Osteoblast (primary cell): Measurements from ENCODE around the gene ABHD17B. TPM values are rescaled to one million over a fixed set of nuclear protein-coding genes. Genes with fewer than 3 reads are reported as not detected.

Source experiments
- DNase-seq: peaks from one replicate; pipeline ENCODE4 v3.0.0; 2011; ENCODE audit warnings: low spot score, mixed read lengths; ENCODE audit not compliant: insufficient read length; ENCODE audit errors: missing footprints
- H2AFZ ChIP-seq: 2 replicates; pipeline ENCODE4 v1.6.0; 2011; ENCODE audit warnings: mild to moderate bottlenecking, low read length
- H3K27ac ChIP-seq: 2 replicates; pipeline ENCODE4 v1.5.1; 2011; ENCODE audit warnings: mild to moderate bottlenecking, low read depth, low read length, moderate library complexity
- H3K27me3 ChIP-seq: 2 replicates; pipeline ENCODE4 v1.6.0; 2012; ENCODE audit warnings: mild to moderate bottlenecking, control low read depth, inconsistent platforms, low read length, moderate library complexity; ENCODE audit not compliant: insufficient read depth
- H3K36me3 ChIP-seq: 2 replicates; pipeline ENCODE4 v1.5.1; 2011; ENCODE audit warnings: mild to moderate bottlenecking, low read length, control low read depth, moderate library complexity; ENCODE audit not compliant: insufficient read depth
- H3K4me1 ChIP-seq: 2 replicates; pipeline ENCODE4 v1.5.1; 2011; ENCODE audit warnings: mild to moderate bottlenecking, low read length, control low read depth, moderate library complexity; ENCODE audit not compliant: insufficient read depth
- H3K4me2 ChIP-seq: 2 replicates; pipeline ENCODE4 v1.6.0; 2011; ENCODE audit warnings: mild to moderate bottlenecking, low read length; ENCODE audit not compliant: insufficient read depth
- H3K4me3 ChIP-seq: fragments of 200-600 bp; sonication (generic); 3 replicates; pipeline ENCODE4 v1.5.1; 2012; ENCODE audit warnings: mild to moderate bottlenecking, low read length, inconsistent platforms; ENCODE audit not compliant: insufficient read depth
- H3K79me2 ChIP-seq: 2 replicates; pipeline ENCODE4 v1.6.0; 2012; ENCODE audit warnings: mild to moderate bottlenecking, low read length, control low read depth, inconsistent platforms; ENCODE audit not compliant: insufficient read depth
- H3K9me3 ChIP-seq: 2 replicates; pipeline ENCODE4 v1.5.1; 2011; ENCODE audit warnings: low read depth, low read length, control low read depth
- H4K20me1 ChIP-seq: 2 replicates; pipeline ENCODE4 v1.6.0; 2012; ENCODE audit warnings: mild to moderate bottlenecking, low read length, control low read depth; ENCODE audit not compliant: insufficient read depth
- total RNA-seq: library from RNA; depleted of rRNA; stranded (reverse); fragments of >200 nt; gene quantifications from 2 replicates; pipeline ENCODE4 v1.2.3, GENCODE V29; 2012
- TF ChIP-seq, protein P1 (sequence below): IDR thresholded peaks from 2 replicates; pipeline ENCODE4 v1.5.1; 2011; ENCODE audit warnings: mild to moderate bottlenecking, low read depth, low read length, moderate library complexity; ENCODE audit errors: extremely low read depth

Gene ABHD17B
- total RNA-seq, 1 donor, result 21.4 TPM

- Histone ChIP-seq H3K27ac (no peak overlapping the region), H3K4me1 (no peaks in the 10 kb centered on the region), H3K36me3 (peaks cover 5% of the 10 kb centered on the region), H2AFZ (no peak overlapping the region), H3K9me3 (peaks cover 2% of the 10 kb centered on the region), H3K27me3 (no peaks in the 10 kb centered on the region), H3K4me2 (no peak overlapping the region), H4K20me1 (peaks cover 8% of the 10 kb centered on the region), H3K4me3 (no peak overlapping the region), H3K79me2 (peaks cover 84% of the 10 kb centered on the region)
- TF ChIP-seq, protein P1, sequence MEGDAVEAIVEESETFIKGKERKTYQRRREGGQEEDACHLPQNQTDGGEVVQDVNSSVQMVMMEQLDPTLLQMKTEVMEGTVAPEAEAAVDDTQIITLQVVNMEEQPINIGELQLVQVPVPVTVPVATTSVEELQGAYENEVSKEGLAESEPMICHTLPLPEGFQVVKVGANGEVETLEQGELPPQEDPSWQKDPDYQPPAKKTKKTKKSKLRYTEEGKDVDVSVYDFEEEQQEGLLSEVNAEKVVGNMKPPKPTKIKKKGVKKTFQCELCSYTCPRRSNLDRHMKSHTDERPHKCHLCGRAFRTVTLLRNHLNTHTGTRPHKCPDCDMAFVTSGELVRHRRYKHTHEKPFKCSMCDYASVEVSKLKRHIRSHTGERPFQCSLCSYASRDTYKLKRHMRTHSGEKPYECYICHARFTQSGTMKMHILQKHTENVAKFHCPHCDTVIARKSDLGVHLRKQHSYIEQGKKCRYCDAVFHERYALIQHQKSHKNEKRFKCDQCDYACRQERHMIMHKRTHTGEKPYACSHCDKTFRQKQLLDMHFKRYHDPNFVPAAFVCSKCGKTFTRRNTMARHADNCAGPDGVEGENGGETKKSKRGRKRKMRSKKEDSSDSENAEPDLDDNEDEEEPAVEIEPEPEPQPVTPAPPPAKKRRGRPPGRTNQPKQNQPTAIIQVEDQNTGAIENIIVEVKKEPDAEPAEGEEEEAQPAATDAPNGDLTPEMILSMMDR, result no peak
- no peak for DNase-seq
Observed at GRCh38 chr9:71878327-71879274, 32.4 kb downstream of the ABHD17B start.

GRCh38 chr9:71876829-71877228, 34.2 kb downstream of the ABHD17B start:
- Histone ChIP-seq H3K27ac (no peak overlapping the region), H3K79me2 (peaks cover 66% of the 10 kb centered on the region), H3K9me3 (peaks cover 2% of the 10 kb centered on the region), H2AFZ (no peak overlapping the region), H3K4me3 (no peak overlapping the region), H3K27me3 (no peaks in the 10 kb centered on the region), H4K20me1 (peaks cover 8% of the 10 kb centered on the region), H3K36me3 (peaks cover 5% of the 10 kb centered on the region), H3K4me1 (no peaks in the 10 kb centered on the region), H3K4me2 (no peak overlapping the region)
- TF ChIP-seq, protein P1, result no peak
- DNase-seq, result no peak

- Histone ChIP-seq H3K36me3 (peaks cover 5% of the 10 kb centered on the region), H3K27me3 (no peaks in the 10 kb centered on the region), H3K4me1 (no peaks in the 10 kb centered on the region), H3K4me3 (no peak overlapping the region), H3K79me2 (peaks cover 65% of the 10 kb centered on the region), H3K27ac (no peak overlapping the region), H2AFZ (no peak overlapping the region), H3K9me3 (peaks cover 2% of the 10 kb centered on the region), H4K20me1 (peaks cover 8% of the 10 kb centered on the region), H3K4me2 (no peak overlapping the region)
- no peak for DNase-seq
- TF ChIP-seq, protein P1, result no peak
Observed at GRCh38 chr9:71876106-71876505, 34.9 kb downstream of the ABHD17B start.

- H3K27me3 ChIP-seq, result no peaks in the 10 kb centered on the region
- H3K9me3 ChIP-seq, result peaks cover 2% of the 10 kb centered on the region
- no peak overlapping the region for H3K27ac ChIP-seq
- H3K36me3 ChIP-seq, result peaks cover 5% of the 10 kb centered on the region
- no peak overlapping the region for H2AFZ ChIP-seq
- no peaks in the 10 kb centered on the region for H3K4me1 ChIP-seq
- H4K20me1 ChIP-seq, result peaks cover 8% of the 10 kb centered on the region
- no peak for DNase-seq
- H3K4me3 ChIP-seq, result no peak overlapping the region
- peaks cover 61% of the 10 kb centered on the region for H3K79me2 ChIP-seq
- H3K4me2 ChIP-seq, result no peak overlapping the region
- TF ChIP-seq, protein P1, result no peak
Observed at GRCh38 chr9:71875345-71875744, 35.6 kb downstream of the ABHD17B start.
